Smooth muscle cell of the coronary artery (primary cell): Measurements from ENCODE around the gene RGS11. TPM values are rescaled to one million over a fixed set of nuclear protein-coding genes. Genes with fewer than 3 reads are reported as not detected.

Experiments
- total RNA-seq: library from RNA; depleted of rRNA; stranded (reverse); fragments of >200 nt; gene quantifications from 2 replicates; pipeline ENCODE4 v1.2.3, GENCODE V29; 2014; ENCODE audit warnings: low replicate concordance

RGS11 gene
- total RNA-seq, result 1.2 and 10.1 TPM in 2 replicates

GRCh38 chr16:275786-276232 is at the start of gene RGS11:
TSS of gene RGS11 (minus strand) at chr16:275944. CDS start at chr16:275911, 33 bp downstream.

GRCh38 chr16:283033-283805 is 7.5 kb upstream of the RGS11 start, which contains the start of gene PDIA2:
TSS of gene PDIA2 (plus strand) at chr16:283164. CDS start at chr16:283170, 6 bp downstream.

GRCh38 chr16:280552-280951 is 4.8 kb upstream of the RGS11 start, which contains the start of gene ARHGDIG:
TSS of gene ARHGDIG (plus strand) at chr16:280591. CDS start at chr16:280681, 90 bp downstream.

GRCh38 chr16:234468-235305 is 41.1 kb downstream of the RGS11 start, which contains the start of gene FAM234A:
TSS of gene FAM234A (plus strand) at chr16:234821. CDS start at chr16:254414, 19,593 bp downstream.

GRCh38 chr16:228852-229730 is 46.7 kb downstream of the RGS11 start, which contains the start of gene LUC7L:
TSS of gene LUC7L (minus strand) at chr16:229449. CDS start at chr16:229339, 110 bp downstream.

Other genes starting within 250 kb of the RGS11 start
- gene POLR3K, start 222.3 kb downstream of the RGS11 start, total RNA-seq, result 4.9 and 5.0 TPM in 2 replicates
- 37.6 and 48.5 TPM in 2 replicates for gene SNRNP25, start 222.1 kb downstream of the RGS11 start, total RNA-seq
- gene RHBDF1, start 203.3 kb downstream of the RGS11 start, total RNA-seq, result 27.8 and 35.7 TPM in 2 replicates
- 56.9 and 216 TPM in 2 replicates for gene MPG, start 197.7 kb downstream of the RGS11 start, total RNA-seq
- gene NPRL3, start 137.3 kb downstream of the RGS11 start, total RNA-seq, result 5.8 and 7.0 TPM in 2 replicates
- not detected in 2 replicates for gene HBZ, start 123.3 kb downstream of the RGS11 start, total RNA-seq
- not detected in 2 replicates for gene HBM, start 110.0 kb downstream of the RGS11 start, total RNA-seq
- gene HBA2, start 103.1 kb downstream of the RGS11 start, total RNA-seq, result 0.23 TPM in 1 of 2 replicates, not detected in the other
- not detected in 2 replicates for gene HBA1, start 99.3 kb downstream of the RGS11 start, total RNA-seq
- gene HBQ1, start 95.5 kb downstream of the RGS11 start, total RNA-seq, result not detected in 2 replicates
- 26.6 and 30.3 TPM in 2 replicates for gene LUC7L, start 46.5 kb downstream of the RGS11 start, total RNA-seq
- 25.9 and 46.7 TPM in 2 replicates for gene FAM234A, start 41.1 kb downstream of the RGS11 start, total RNA-seq
- gene ARHGDIG, start 4.6 kb upstream of the RGS11 start, total RNA-seq, result 2.2 and 2.9 TPM in 2 replicates
- gene PDIA2, start 7.2 kb upstream of the RGS11 start, total RNA-seq, result 0.23 and 0.38 TPM in 2 replicates
- gene AXIN1, start 76.8 kb upstream of the RGS11 start, total RNA-seq, result 17.8 and 17.9 TPM in 2 replicates
- 36.4 and 93.1 TPM in 2 replicates for gene MRPL28, start 94.6 kb upstream of the RGS11 start, total RNA-seq
- gene PGAP6, start 106.0 kb upstream of the RGS11 start, total RNA-seq, result 85.1 and 108 TPM in 2 replicates
- 76.3 and 99.0 TPM in 2 replicates for gene NME4, start 121.3 kb upstream of the RGS11 start, total RNA-seq
- gene DECR2, start 125.9 kb upstream of the RGS11 start, total RNA-seq, result 6.6 and 12.5 TPM in 2 replicates
- 12.7 and 21.5 TPM in 2 replicates for gene RAB11FIP3, start 149.7 kb upstream of the RGS11 start, total RNA-seq